Stimulated activated CD8-positive, alpha-beta memory T cell treated with anti-CD3 and anti-CD28 coated beads, Interleukin-7, amount 100 ng/mL, for 48 hours (primary cell): ENCODE measurements around the gene STIP1.

ENCODE experiments used
- DNase-seq, 2 donors: peaks; one replicate each; pipeline ENCODE4 v3.0.0-alpha.2; 2020; ENCODE audit warnings: low read depth in 1 of 2; ENCODE audit errors: extremely low read depth in 1 of 2

The STIP1 gene

DNA sequence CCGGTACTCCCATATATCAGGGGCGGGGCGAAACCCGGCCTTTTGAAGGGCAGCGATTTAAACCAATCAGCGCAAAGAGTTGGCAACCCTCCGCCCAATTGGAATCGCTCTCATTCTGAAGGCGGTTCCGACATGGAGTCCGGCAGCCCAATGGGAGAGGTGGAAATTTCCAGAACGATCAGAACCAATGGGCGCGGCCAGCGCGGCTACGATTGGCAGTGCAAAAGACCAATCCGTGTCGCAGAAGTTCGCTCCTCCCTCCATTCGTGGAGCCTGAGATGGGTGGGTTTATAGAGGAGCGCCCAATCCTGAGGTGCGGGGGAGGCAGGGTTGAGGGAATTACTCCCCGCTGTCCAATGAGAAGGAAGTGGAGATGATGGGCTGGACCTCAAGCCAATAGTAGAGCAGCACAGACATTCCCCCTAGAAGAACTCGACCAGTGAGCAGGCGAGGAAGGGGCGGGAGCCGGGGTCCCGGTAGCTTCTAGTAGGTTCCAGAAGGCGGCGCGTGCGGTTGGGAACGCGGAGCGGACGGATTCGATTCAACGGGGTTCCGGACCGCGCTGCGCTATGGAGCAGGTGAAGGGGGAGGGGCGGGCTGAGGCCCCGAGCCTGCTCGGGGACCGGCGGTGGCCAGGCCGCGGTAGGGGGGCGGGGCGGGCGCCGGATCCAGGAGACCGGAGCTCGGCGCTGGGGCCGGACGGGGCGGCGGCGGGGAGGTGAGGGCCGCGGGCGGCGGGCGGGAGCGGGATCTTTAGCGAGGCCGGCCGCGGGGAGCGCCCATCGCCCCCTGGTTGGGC, at the start of gene STIP1:
Gene STIP1, plus strand, starts transcription at position 479 of the 799 bp plus-strand sequence. Its CDS starts 91 bp downstream, at position 570.
- peak; percentile 97 to 99 for DNase-seq

- no peak for DNase-seq
These were observed 49.1 kb upstream of the STIP1 start for GRCh38 chr11:64136765-64137441.

GRCh38 chr11:64138398-64138797, 47.6 kb upstream of the STIP1 start:
- no peak for DNase-seq

DNA sequence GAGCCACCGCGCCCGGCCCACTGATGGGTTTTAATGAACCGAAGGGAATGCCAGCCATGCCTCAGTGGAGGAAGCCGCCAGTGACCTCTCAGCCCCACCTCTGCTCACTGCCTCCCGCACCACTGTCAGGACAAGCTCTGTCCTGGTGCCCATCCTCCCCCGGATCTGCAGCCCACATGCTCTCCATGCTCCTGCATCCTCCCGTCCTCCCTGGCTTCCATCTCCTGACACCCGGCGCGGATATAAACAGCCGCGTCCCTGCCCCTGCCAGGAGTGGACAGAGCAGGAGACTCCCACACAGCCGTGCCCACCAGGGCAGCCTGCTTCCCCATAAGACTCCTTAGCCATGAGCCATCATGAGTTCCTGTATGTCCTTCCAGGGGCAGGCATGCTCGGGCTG, 46.9 kb upstream of the STIP1 start:
- no peak for DNase-seq

DNA sequence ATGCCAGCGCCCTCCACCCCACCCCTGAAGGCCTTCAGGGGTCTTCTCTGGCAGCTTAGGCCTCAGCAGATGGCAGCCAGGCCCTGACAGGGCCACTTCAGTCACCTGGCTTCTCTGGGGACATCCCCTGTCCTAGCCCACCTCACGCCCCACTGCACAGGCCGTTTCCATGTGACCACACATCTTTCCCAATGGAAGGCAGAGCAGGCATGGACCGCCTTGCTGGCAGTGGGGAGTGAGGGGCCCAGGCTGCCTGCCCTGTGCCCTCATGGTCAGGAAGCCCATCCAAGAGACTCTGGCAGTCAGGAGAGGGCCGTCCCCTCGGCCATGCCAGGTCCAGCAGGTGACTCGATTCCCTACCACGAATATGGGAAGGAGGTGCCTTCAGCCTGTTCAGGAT, 45.9 kb upstream of the STIP1 start:
- no peak for DNase-seq

- DNase-seq, result no peak
These were observed 44.7 kb upstream of the STIP1 start for GRCh38 chr11:64141081-64141783.

DNA sequence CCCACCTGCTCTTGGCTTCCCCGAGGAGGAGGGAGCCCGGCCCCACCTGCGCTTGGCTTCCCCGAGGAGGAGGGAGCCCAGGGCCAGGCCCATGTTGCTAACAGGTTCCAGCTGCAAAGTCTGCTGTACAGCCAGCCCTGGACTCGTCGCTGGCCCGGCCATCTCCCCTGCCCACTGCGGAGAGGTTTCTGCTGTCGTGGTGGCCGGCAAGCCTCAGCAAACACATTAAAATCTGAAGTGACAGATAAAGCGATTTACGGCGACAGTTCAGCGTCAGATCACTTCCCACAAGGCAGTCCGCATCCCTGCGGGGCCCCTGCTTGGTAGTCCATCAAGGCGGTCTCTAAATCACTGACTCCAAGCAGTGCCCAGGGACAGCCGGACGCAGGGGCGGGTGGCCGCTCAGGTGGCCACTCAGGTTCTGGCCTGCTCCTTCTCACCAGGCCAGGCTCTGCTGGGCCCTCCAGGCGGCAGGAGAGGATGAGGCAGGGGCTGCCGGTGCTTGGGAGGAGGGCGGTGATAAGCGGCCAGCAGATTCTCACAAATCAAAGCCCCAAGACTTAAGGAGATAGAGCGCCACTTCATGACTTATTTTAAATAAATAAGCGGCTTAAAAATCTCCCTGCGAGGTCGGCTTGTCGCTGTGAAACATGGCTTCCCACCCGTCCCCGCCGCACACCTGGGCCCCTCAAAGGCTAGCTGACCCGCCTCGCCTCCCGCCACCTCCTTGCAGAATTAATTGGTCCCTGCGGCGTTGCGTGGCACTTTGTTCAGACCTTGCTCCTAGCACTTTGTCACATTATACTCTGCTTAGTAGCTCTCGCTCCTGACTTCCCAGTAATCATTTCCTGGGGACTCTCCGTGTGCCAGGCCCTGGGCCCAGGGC, 41.1 kb upstream of the STIP1 start:
- no peak for DNase-seq

DNA sequence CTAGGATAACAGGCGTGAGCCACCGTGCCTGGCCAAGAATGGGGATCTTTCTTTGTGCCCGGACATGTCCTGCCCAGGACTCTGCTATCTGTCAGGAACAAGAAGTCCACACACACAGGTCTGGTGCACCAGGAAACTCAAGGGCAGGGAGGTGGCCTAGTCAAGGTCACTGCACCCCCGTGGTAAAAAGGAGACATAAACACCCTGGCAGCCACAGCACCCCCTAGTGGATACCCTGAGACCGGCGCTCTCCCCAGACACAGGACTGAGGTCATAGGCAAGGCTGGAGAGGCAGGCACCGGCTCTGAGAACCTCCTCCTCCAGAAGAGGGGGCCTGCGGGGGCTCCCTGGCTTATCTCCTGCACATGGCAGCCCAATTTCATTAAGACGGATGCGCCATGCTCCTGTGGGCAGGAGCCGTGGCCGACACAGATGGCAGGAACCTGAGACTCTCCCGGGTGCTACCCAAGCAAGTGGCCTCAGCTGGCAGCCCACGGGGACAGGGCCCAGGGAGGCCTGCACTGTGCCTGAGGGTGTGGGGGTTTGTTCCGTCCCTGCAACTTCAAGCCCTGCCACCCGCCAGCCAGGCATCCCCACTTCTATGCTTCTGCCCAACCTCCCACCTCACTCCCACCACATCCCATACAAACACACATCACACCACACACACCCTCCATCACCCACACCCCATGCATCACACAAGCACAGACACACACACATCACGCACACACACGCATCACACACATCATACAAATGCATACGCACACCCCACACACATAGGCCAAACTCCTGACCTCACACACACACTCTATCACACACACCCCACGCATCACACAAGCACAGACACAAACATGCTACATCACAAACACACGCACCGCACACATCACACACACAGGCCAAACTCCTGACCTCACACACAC, 39.7 kb upstream of the STIP1 start:
- peak in 1 of 2 donors; percentile 45 for DNase-seq

GRCh38 chr11:64148226-64148916, 37.6 kb upstream of the STIP1 start:
- peak in 1 of 2 donors; percentile 42 for DNase-seq

DNA sequence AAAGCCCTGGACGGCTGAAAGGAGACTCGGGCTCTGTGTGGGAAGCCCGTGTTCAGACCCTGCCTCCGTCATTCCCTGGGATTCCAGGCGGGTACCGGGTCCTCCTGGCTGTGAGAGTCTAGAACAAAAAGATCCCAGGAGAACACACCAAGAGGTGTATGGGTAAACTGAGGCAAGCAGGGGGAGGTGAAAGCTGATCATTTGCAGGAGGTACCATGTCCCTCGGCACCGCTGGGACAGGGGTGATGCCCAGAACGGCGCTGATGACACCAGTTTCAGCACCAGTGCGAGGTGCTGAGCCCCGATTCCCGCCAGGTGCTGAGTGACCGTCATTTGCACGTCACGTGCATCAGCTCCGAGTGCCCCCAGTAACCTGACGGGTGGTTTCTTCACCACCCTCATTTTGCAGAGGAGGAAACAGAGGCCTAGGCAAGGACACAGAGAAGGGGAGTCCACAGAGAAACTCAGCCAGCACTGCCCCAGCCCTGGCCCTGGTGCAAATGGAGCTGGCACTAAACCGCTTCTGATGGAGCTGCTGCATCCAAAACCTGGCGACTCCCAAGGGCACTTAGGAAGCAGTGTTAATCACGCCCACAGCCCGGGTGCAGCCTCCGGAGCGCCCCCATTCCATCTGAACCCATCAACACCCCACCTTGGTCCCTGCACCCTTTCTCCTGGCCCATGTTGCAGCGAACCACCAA, 36.9 kb upstream of the STIP1 start:
- no peak for DNase-seq

GRCh38 chr11:64150051-64150450, 35.9 kb upstream of the STIP1 start:
- no peak for DNase-seq

- DNase-seq, result no peak
These were observed 35.3 kb upstream of the STIP1 start for GRCh38 chr11:64150481-64151239.

GRCh38 chr11:64151337-64151736, 34.6 kb upstream of the STIP1 start:
- no peak for DNase-seq

DNA sequence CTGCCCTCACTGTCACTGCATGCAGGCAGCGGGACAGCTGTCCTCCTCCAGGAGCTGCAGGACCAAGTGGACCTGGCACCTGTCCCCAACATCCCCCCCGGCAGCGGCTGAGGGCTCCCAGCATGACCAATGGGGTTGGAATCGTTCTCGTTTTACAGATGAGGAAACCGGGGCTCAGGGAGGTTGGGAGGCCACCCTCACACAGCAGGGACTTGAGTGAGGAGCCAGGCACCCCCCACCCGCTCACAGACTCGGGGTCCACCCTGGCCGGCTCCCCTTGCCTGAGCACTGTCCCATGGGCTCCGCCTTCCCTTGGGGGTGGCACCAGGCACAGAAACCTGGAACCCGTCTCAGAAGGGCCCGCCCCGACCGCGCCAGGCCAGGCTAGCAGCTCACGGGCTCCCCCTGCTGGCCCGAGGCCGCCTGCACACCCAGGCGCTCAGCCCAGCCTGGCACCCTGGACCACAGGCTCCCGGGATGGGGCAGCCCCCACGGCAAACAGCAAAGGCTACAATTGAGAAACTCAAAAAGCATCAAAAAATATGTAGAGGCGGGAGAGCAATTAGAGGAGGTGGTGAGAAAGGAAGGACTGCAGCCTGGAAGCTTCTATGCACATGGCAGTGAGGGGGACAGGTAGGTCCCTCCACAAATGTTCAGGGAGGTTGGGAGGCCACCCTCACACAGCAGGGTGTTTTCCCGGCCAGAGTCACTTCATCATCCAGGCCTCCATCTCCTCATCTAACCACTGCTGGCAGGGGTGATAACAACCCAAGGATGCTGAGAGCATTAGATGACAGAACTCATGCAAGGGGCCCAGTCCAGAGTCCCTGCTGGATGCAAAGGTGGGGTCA, 32.9 kb upstream of the STIP1 start:
- peak; percentile 37 to 51 for DNase-seq

DNA sequence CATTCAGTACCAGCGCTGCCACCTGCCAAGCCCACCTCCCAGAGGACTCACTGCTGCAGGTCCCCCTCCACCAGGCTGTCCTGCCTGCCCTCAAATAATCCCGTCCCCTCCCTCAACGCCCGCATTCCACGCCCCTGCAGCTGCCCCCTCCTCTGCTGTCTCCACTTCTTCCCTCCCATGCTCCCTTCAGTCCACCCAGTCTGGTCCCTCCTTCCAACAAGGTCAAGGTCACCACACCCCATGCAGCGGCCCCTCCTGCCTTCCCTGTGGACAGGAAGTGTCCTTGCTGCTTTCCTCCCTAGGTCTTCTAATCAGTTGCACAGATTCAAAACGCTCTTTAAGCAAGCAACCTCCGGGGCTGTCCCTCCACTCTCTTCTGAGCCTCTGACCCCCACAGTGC, 32.2 kb upstream of the STIP1 start:
- DNase-seq, result no peak

DNA sequence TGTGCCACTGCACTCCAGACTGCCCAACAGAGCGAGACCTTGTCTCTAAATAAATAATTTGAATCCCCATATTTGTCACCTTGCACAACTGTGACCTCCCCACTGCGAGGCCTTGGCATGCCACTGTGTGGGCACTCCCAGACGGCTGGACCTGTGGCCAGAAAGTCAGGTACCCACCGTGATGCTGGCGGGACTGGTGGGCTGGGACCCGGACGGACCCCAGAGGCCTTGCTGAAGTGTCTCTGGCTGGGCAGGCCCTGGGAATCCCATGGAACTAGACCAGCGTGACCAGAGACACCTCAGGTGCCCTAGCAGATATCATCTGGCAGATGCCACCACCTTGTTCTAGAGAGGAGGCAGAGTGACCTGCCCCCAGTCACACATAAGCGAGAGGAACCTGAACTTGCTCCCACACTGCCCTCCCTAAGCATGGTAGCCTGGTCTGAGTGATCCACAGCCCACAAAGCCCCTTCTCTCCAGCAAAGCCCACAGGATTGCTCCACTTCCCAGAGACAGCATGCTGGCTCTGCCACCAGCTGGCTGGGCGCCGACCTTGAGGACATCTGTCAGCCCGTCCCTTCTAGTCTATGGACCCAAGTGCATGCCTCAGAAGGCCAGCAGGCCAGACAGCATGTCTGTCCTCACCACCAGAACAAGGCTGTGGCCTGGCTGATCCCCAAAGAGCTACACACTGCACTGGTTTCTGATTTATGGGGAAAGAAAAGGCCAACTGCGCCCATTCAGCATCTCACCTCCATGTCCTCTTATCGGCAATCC, 29.5 kb upstream of the STIP1 start:
- no peak for DNase-seq
